ENCODE measurements around the gene NTHL1. TPM values are rescaled to one million over a fixed set of nuclear protein-coding genes. Genes with fewer than 3 reads are reported as not detected.

The NTHL1 gene
- total and polyA plus RNA-seq, 2 experiments from 2014 or later, result 84.6 to 87.9 TPM

DNA sequence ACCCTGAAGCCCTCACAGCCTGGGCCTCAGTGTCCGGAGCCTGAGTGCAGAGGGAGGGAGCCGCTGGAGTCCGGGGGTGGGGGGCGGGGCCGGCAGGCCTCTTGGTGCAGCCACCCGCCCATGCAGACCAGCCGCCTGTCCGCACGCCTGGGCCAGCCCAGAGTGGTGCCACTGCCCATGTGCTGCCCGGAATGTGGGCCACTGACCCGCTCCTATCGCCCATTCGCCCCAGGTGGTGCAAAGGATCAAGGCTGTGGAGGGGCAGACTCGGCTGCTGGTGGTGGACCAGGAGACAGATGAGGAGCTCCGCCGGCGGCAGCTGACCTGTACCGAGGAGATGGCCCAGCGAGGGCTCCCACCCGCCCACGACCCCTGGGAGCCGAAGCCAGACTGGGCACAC is 18.3 kb downstream of the NTHL1 start:
- DNase-seq (ENCODE audit: low spot score) (peak; percentile 4), ATAC-seq (no peak)
- Histone ChIP-seq H2AFZ (no peak overlapping the region), H3F3A (replicated peaks; ENCODE audit: low read depth) (no peaks in the 10 kb centered on the region), H3K9me2 (ENCODE audit: insufficient read depth) (no peaks in the 10 kb centered on the region), H3K27ac (ENCODE audit: low read depth) (no peak overlapping the region), H3K4me3 (no peak overlapping the region), H3K4me1 (ENCODE audit: insufficient read depth) (no peaks in the 10 kb centered on the region), H3K36me3 (ENCODE audit: insufficient read depth) (no peaks in the 10 kb centered on the region), H3K4me2 (no peak overlapping the region), H3K27me3 (ENCODE audit: insufficient read depth) (peaks cover 34% of the 10 kb centered on the region), H4K20me1 (replicated peaks; ENCODE audit: insufficient read depth) (no peaks in the 10 kb centered on the region), H3K79me2 (replicated peaks; ENCODE audit: insufficient read depth) (no peaks in the 10 kb centered on the region)
- peaks cover 9% of the 10 kb centered on the region for H3K27me3 Mint-ChIP-seq (ENCODE audit: insufficient read depth, low read depth, poor library complexity)
- TF ChIP-seq ZNF114 (CRISPR knock-in tag; IDR thresholded peaks at IDR 0.05) (no peak), EZH2phosphoT487 (IDR thresholded peaks at IDR 0.05; ENCODE audit: unreplicated experiment) (no peak), STAT1 (IDR thresholded peaks at IDR 0.05; ENCODE audit: unreplicated experiment) (no peak), JUNB (IDR thresholded peaks at IDR 0.05; ENCODE audit: unreplicated experiment) (no peak), CTCF (conservative IDR thresholded peaks at IDR 0.05; ENCODE audit: low read depth in 2 of 2) (no peak), ZNF331 (CRISPR knock-in tag; IDR thresholded peaks at IDR 0.05; ENCODE audit: low read depth) (no peak)
- H3K4me3 Mint-ChIP-seq, result no peak overlapping the region
- peaks cover 3% of the 10 kb centered on the region for H3K4me1 Mint-ChIP-seq
- H3K9me3 Mint-ChIP-seq, result no peaks in the 10 kb centered on the region
- H3K36me3 Mint-ChIP-seq (ENCODE audit: low read depth), result no peaks in the 10 kb centered on the region
- H3K27ac Mint-ChIP-seq, result no peak overlapping the region

GRCh38 chr16:2028620-2029220 is 18.9 kb downstream of the NTHL1 start:
- ATAC-seq, result no peak
- no peaks in the 10 kb centered on the region for H3K79me2 ChIP-seq (replicated peaks; ENCODE audit: insufficient read depth)
- H3K27me3 Mint-ChIP-seq (ENCODE audit: insufficient read depth, low read depth, poor library complexity), result peaks cover 9% of the 10 kb centered on the region
- no peak overlapping the region for H3K27ac Mint-ChIP-seq
- H3K9me2 ChIP-seq (ENCODE audit: insufficient read depth), result no peaks in the 10 kb centered on the region
- H3K27me3 ChIP-seq (ENCODE audit: insufficient read depth), result peaks cover 36% of the 10 kb centered on the region
- peaks cover under 1% of the 10 kb centered on the region; the same call in 1 of the 2 replicates for H3F3A ChIP-seq (replicated peaks; ENCODE audit: low read depth)
- H3K27ac ChIP-seq (ENCODE audit: low read depth), result no peak overlapping the region
- H3K4me2 ChIP-seq, result no peak overlapping the region
- H3K4me3 Mint-ChIP-seq, result no peak overlapping the region
- peaks cover 9% of the 10 kb centered on the region for H3K4me1 Mint-ChIP-seq
- no peaks in the 10 kb centered on the region for H3K36me3 ChIP-seq (ENCODE audit: insufficient read depth)
- no peaks in the 10 kb centered on the region for H4K20me1 ChIP-seq (replicated peaks; ENCODE audit: insufficient read depth)
- no peaks in the 10 kb centered on the region for H3K9me3 Mint-ChIP-seq
- DNase-seq (ENCODE audit: low spot score), result no peak
- H3K4me1 ChIP-seq (ENCODE audit: insufficient read depth), result no peaks in the 10 kb centered on the region; the same call in 1 of the 2 replicates
- no peak overlapping the region for H2AFZ ChIP-seq
- no peak overlapping the region for H3K4me3 ChIP-seq
- no peaks in the 10 kb centered on the region for H3K36me3 Mint-ChIP-seq (ENCODE audit: low read depth)
- TF ChIP-seq EZH2 (IDR thresholded peaks at IDR 0.05; ENCODE audit: low read depth, unreplicated experiment) (no peak), POLR2AphosphoS5 (IDR thresholded peaks at IDR 0.05; ENCODE audit: low read depth) (no peak), NANOG (IDR thresholded peaks at IDR 0.05; ENCODE audit: borderline replicate concordance) (no peak), STAT1 (IDR thresholded peaks at IDR 0.05; ENCODE audit: unreplicated experiment) (no peak), EZH2phosphoT487 (IDR thresholded peaks at IDR 0.05; ENCODE audit: unreplicated experiment) (no peak), REST (IDR thresholded peaks at IDR 0.05; ENCODE audit: unreplicated experiment) (no peak)
- TF ChIP-seq, protein P1, sequence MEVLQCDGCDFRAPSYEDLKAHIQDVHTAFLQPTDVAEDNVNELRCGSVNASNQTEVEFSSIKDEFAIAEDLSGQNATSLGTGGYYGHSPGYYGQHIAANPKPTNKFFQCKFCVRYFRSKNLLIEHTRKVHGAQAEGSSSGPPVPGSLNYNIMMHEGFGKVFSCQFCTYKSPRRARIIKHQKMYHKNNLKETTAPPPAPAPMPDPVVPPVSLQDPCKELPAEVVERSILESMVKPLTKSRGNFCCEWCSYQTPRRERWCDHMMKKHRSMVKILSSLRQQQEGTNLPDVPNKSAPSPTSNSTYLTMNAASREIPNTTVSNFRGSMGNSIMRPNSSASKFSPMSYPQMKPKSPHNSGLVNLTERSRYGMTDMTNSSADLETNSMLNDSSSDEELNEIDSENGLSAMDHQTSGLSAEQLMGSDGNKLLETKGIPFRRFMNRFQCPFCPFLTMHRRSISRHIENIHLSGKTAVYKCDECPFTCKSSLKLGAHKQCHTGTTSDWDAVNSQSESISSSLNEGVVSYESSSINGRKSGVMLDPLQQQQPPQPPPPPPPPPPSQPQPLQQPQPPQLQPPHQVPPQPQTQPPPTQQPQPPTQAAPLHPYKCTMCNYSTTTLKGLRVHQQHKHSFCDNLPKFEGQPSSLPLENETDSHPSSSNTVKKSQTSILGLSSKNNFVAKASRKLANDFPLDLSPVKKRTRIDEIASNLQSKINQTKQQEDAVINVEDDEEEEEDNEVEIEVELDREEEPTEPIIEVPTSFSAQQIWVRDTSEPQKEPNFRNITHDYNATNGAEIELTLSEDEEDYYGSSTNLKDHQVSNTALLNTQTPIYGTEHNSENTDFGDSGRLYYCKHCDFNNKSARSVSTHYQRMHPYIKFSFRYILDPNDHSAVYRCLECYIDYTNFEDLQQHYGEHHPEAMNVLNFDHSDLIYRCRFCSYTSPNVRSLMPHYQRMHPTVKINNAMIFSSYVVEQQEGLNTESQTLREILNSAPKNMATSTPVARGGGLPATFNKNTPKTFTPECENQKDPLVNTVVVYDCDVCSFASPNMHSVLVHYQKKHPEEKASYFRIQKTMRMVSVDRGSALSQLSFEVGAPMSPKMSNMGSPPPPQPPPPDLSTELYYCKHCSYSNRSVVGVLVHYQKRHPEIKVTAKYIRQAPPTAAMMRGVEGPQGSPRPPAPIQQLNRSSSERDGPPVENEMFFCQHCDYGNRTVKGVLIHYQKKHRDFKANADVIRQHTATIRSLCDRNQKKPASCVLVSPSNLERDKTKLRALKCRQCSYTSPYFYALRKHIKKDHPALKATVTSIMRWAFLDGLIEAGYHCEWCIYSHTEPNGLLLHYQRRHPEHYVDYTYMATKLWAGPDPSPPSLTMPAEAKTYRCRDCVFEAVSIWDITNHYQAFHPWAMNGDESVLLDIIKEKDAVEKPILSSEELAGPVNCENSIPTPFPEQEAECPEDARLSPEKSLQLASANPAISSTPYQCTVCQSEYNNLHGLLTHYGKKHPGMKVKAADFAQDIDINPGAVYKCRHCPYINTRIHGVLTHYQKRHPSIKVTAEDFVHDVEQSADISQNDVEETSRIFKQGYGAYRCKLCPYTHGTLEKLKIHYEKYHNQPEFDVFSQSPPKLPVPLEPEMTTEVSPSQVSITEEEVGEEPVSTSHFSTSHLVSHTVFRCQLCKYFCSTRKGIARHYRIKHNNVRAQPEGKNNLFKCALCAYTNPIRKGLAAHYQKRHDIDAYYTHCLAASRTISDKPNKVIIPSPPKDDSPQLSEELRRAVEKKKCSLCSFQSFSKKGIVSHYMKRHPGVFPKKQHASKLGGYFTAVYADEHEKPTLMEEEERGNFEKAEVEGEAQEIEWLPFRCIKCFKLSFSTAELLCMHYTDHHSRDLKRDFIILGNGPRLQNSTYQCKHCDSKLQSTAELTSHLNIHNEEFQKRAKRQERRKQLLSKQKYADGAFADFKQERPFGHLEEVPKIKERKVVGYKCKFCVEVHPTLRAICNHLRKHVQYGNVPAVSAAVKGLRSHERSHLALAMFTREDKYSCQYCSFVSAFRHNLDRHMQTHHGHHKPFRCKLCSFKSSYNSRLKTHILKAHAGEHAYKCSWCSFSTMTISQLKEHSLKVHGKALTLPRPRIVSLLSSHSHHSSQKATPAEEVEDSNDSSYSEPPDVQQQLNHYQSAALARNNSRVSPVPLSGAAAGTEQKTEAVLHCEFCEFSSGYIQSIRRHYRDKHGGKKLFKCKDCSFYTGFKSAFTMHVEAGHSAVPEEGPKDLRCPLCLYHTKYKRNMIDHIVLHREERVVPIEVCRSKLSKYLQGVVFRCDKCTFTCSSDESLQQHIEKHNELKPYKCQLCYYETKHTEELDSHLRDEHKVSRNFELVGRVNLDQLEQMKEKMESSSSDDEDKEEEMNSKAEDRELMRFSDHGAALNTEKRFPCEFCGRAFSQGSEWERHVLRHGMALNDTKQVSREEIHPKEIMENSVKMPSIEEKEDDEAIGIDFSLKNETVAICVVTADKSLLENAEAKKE (CRISPR knock-in tag; IDR thresholded peaks at IDR 0.05), result no peak

All from GM23338 (cell line).